ENCODE measurements around the gene CCDC87. TPM values are rescaled to one million over a fixed set of nuclear protein-coding genes. Genes with fewer than 3 reads are reported as not detected.
"Not testable (repeated sequence)": the region's sequence is repeated elsewhere in the genome, so short reads cannot be mapped to it uniquely, and the experiment has no call there.

Gene CCDC87, protein sequence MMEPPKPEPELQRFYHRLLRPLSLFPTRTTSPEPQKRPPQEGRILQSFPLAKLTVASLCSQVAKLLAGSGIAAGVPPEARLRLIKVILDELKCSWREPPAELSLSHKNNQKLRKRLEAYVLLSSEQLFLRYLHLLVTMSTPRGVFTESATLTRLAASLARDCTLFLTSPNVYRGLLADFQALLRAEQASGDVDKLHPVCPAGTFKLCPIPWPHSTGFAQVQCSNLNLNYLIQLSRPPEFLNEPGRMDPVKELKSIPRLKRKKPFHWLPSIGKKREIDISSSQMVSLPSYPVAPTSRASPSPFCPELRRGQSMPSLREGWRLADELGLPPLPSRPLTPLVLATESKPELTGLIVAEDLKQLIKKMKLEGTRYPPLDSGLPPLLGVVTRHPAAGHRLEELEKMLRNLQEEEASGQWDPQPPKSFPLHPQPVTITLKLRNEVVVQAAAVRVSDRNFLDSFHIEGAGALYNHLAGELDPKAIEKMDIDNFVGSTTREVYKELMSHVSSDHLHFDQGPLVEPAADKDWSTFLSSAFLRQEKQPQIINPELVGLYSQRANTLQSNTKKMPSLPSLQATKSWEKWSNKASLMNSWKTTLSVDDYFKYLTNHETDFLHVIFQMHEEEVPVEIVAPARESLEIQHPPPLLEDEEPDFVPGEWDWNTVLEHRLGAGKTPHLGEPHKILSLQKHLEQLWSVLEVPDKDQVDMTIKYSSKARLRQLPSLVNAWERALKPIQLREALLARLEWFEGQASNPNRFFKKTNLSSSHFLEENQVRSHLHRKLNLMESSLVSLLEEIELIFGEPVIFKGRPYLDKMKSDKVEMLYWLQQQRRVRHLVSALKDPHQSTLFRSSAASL
- 0.41 TPM for total RNA-seq
- long read RNA-seq = 0 reads

DNA sequence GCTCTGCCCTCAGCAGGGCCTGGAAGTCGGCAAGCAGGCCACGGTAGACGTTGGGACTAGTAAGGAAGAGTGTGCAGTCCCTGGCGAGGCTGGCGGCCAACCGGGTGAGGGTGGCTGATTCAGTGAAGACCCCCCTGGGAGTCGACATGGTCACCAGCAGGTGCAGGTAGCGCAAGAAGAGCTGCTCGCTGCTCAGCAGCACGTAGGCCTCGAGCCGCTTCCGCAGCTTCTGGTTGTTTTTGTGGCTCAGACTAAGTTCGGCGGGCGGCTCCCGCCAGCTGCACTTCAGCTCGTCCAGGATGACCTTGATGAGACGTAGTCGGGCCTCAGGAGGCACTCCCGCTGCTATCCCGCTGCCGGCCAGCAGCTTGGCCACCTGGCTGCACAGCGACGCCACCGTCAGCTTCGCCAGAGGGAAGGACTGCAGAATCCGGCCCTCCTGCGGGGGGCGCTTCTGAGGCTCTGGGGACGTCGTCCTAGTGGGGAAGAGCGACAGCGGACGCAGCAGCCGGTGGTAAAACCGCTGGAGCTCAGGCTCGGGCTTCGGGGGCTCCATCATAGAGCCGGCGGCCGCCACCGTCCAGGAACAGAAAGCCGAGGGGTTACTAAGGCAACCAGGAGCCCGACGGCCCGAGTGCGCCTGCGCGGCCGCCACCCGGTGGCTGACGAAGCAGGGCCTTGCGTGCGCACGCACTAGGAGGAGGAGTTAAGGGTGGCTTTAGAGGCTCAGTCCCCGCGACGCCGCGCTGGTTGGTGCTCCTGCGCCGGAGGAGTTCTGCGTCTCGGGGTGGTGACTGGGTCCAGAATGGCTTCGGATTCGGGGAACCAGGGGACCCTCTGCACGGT, at the start of gene CCDC87, which contains the start of gene CCS:
Gene CCDC87, minus strand, starts transcription at position 607 of the 846 bp plus-strand sequence. Its CDS starts 48 bp downstream, at position 559.
Gene CCS, plus strand, starts transcription at position 729 of the 846 bp plus-strand sequence. Its CDS starts 77 bp downstream, at position 806.
- TF ChIP-seq CTCF (IDR thresholded peaks at IDR 0.05; ENCODE audit: borderline replicate concordance) = peak; percentile 77
- H3K27ac ChIP-seq (replicated peaks) = peak within 1 kb of the TSS; percentile 83
- peak within 1 kb of the TSS; percentile 72 for H3K4me3 ChIP-seq
- intact Hi-C loops (cut with micrococcal nuclease) = no loop called here
- DNase-seq = peak; percentile 99
- H3K27me3 ChIP-seq (ENCODE audit: low read depth) = no peaks in the 10 kb centered on the region
- H3K9me3 ChIP-seq (replicated peaks) = no peaks in the 10 kb centered on the region
- no peaks in the 10 kb centered on the region for H3K36me3 ChIP-seq
- peaks cover 39% of the 10 kb centered on the region for H3K4me1 ChIP-seq

- intact Hi-C loops (cut with micrococcal nuclease) = no loop called here
- no peak for TF ChIP-seq CTCF (IDR thresholded peaks at IDR 0.05; ENCODE audit: borderline replicate concordance)
- Histone ChIP-seq H3K4me3 (peak overlapping the region; percentile 88), H3K27ac (replicated peaks) (peak overlapping the region; percentile 46), H3K9me3 (replicated peaks) (no peaks in the 10 kb centered on the region), H3K36me3 (peaks cover 66% of the 10 kb centered on the region), H3K4me1 (peaks cover 97% of the 10 kb centered on the region), H3K27me3 (ENCODE audit: low read depth) (no peaks in the 10 kb centered on the region)
- no peak for DNase-seq
These were observed 49.0 kb upstream of the CCDC87 start for GRCh38 chr11:66641834-66642233.

GRCh38 chr11:66639814-66640340, 47.0 kb upstream of the CCDC87 start:
- H3K27me3 ChIP-seq (ENCODE audit: low read depth); intact Hi-C loops (cut with micrococcal nuclease); DNase-seq; H3K9me3 ChIP-seq (replicated peaks): not testable (repeated sequence)
- Histone ChIP-seq H3K4me1 (peaks cover 78% of the 10 kb centered on the region), H3K4me3 (peak overlapping the region; percentile 88), H3K27ac (replicated peaks) (peak overlapping the region; percentile 46), H3K36me3 (peaks cover 46% of the 10 kb centered on the region)

DNA sequence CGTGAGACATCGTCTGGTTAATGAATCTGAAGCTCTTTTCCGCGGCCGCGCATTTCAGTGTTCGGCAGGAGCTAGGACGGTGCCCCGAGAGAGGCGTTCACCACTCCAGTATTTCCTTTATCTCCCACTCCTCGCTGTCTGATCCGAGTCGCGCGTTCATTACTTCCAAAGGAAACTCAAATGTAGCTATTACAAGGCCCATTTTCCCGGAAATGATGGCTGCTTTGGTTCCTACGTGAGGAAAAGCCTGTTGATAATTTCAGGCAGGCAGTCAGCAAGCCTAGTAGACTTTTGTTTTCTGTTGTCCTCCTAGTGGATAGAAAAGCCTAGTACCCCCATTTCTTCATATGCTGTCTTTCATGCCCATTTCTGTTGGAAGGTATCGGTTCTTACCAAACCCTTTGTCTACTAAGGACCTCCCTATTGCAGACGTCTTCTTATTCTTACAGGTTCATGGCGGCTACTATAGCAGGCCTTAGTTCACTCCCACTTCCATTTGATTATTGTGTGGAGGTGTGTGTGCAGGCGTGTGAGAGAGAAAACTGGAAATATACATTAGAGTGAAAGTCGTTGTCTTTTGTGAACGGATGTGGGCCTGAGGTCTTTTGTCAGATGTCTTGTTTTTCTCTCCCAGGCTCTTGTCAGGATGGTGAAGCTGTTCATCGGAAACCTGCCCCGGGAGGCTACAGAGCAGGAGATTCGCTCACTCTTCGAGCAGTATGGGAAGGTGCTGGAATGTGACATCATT, 46.4 kb upstream of the CCDC87 start:
- Histone ChIP-seq H3K9me3 (replicated peaks) (no peaks in the 10 kb centered on the region), H3K27me3 (ENCODE audit: low read depth) (no peaks in the 10 kb centered on the region), H3K27ac (replicated peaks) (peak overlapping the region; percentile 94), H3K4me3 (peak overlapping the region; percentile 88), H3K36me3 (peaks cover 40% of the 10 kb centered on the region), H3K4me1 (peaks cover 77% of the 10 kb centered on the region)
- no peak for TF ChIP-seq CTCF (IDR thresholded peaks at IDR 0.05; ENCODE audit: borderline replicate concordance)
- DNase-seq = no peak
- intact Hi-C loops (cut with micrococcal nuclease) = no loop called here

Measured in left ventricle myocardium inferior (tissue), 1 donor.